GM23338 (cell line): ENCODE results near the gene NAA15. TPM values are rescaled to one million over a fixed set of nuclear protein-coding genes. Genes with fewer than 3 reads are reported as not detected.

Source experiments
- ATAC-seq: fragments of 200-7000 bp; cut with Tn5 transposase; 3 replicates; pipeline ENCODE4 v1.9.1; 2020
- DNase-seq: peaks from one replicate; pipeline ENCODE4 v3.0.0-alpha.2; 2015; ENCODE audit warnings: low spot score
- H2AFZ ChIP-seq: fragments of 200-600 bp; sonication (generic); 2 replicates; pipeline ENCODE4 v1.8.0; 2016; ENCODE audit warnings: antibody characterized with exemption, mild to moderate bottlenecking, moderate library complexity
- H3F3A ChIP-seq: fragments of 200-600 bp; sonication (generic); replicated peaks from 2 replicates; pipeline ENCODE4 v1.8.0; 2017; ENCODE audit warnings: antibody characterized with exemption, mixed run types, low read depth
- H3K27ac ChIP-seq: fragments of 200-600 bp; sonication (generic); 2 replicates; pipeline ENCODE4 v1.6.1; 2016; ENCODE audit warnings: low read depth
- H3K27me3 ChIP-seq: fragments of 200-600 bp; sonication (generic); 2 replicates; pipeline ENCODE4 v1.8.0; 2016; ENCODE audit warnings: mild to moderate bottlenecking, mixed run types, moderate library complexity; ENCODE audit not compliant: insufficient read depth
- H3K36me3 ChIP-seq: fragments of 200-600 bp; sonication (generic); 2 replicates; pipeline ENCODE4 v1.8.0; 2016; ENCODE audit warnings: mild to moderate bottlenecking; ENCODE audit not compliant: insufficient read depth
- H3K4me1 ChIP-seq: fragments of 200-600 bp; sonication (generic); 2 replicates; pipeline ENCODE4 v1.8.0; 2016; ENCODE audit warnings: mild to moderate bottlenecking, moderate library complexity; ENCODE audit not compliant: insufficient read depth
- H3K4me2 ChIP-seq: fragments of 200-600 bp; sonication (generic); 2 replicates; pipeline ENCODE4 v1.7.1; 2017; ENCODE audit warnings: mixed run types
- H3K4me3 ChIP-seq: fragments of 200-600 bp; sonication (generic); 2 replicates; pipeline ENCODE4 v1.6.1; 2016; ENCODE audit warnings: mixed run types
- H3K79me2 ChIP-seq: fragments of 200-600 bp; sonication (generic); replicated peaks from 2 replicates; pipeline ENCODE4 v1.8.0; 2017; ENCODE audit warnings: mild to moderate bottlenecking; ENCODE audit not compliant: insufficient read depth
- H3K9me2 ChIP-seq: fragments of 200-600 bp; sonication (generic); 2 replicates; pipeline ENCODE4 v1.8.0; 2017; ENCODE audit not compliant: insufficient read depth
- H4K20me1 ChIP-seq: fragments of 200-600 bp; sonication (generic); replicated peaks from 2 replicates; pipeline ENCODE4 v1.8.0; 2017; ENCODE audit warnings: mild to moderate bottlenecking; ENCODE audit not compliant: insufficient read depth
- H3K27ac Mint-ChIP-seq: 2 replicates; pipeline ENCODE4 v1.8.0; 2020; ENCODE audit warnings: inconsistent platforms, mild to moderate bottlenecking, moderate library complexity, mixed read lengths
- H3K27me3 Mint-ChIP-seq: 3 replicates; pipeline ENCODE4 v1.8.0; 2022; ENCODE audit warnings: low read depth, mild to moderate bottlenecking, moderate library complexity, mixed read lengths, inconsistent platforms; ENCODE audit not compliant: insufficient read depth, poor library complexity
- H3K36me3 Mint-ChIP-seq: 3 replicates; pipeline ENCODE4 v1.8.0; 2021; ENCODE audit warnings: low read depth, mild to moderate bottlenecking, inconsistent platforms, moderate library complexity, mixed read lengths
- H3K4me1 Mint-ChIP-seq: 3 replicates; pipeline ENCODE4 v1.8.0; 2020; ENCODE audit warnings: mild to moderate bottlenecking, inconsistent platforms, mixed read lengths
- H3K4me3 Mint-ChIP-seq: 3 replicates; pipeline ENCODE4 v1.8.0; 2021; ENCODE audit warnings: moderate library complexity, mild to moderate bottlenecking, inconsistent platforms, mixed read lengths
- H3K9me3 Mint-ChIP-seq: 3 replicates; pipeline ENCODE4 v1.8.0; 2020; ENCODE audit warnings: moderate library complexity, mild to moderate bottlenecking, inconsistent platforms, mixed read lengths
- CREB1 ChIP-seq: fragments of 250-450 bp; sonication (Bioruptor Pico); IDR thresholded peaks from 2 replicates; pipeline ENCODE4 v1.5.0; 2020; ENCODE audit warnings: low read depth, mild to moderate bottlenecking, moderate library complexity
- EZH2 ChIP-seq: fragments of 200-600 bp; sonication (generic); IDR thresholded peaks from one replicate; pipeline ENCODE4 v1.8.0; 2017; ENCODE audit warnings: antibody characterized with exemption, mild to moderate bottlenecking, low read depth; ENCODE audit not compliant: unreplicated experiment
- EZH2phosphoT487 ChIP-seq: fragments of 200-600 bp; sonication (generic); IDR thresholded peaks from one replicate; pipeline ENCODE4 v1.8.1; 2018; ENCODE audit warnings: antibody characterized with exemption; ENCODE audit not compliant: unreplicated experiment
- JUNB ChIP-seq: IDR thresholded peaks from one replicate; pipeline ENCODE4 v1.6.1; 2016; ENCODE audit warnings: antibody characterized with exemption; ENCODE audit not compliant: unreplicated experiment
- NANOG ChIP-seq: IDR thresholded peaks from 2 replicates; pipeline ENCODE4 v1.6.1; 2016; ENCODE audit warnings: antibody characterized with exemption, borderline replicate concordance
- POLR2AphosphoS5 ChIP-seq: IDR thresholded peaks from 2 replicates; pipeline ENCODE4 v1.6.1; 2016; ENCODE audit warnings: antibody characterized with exemption, low read depth
- STAT1 ChIP-seq: IDR thresholded peaks from one replicate; pipeline ENCODE4 v1.6.1; 2016; ENCODE audit warnings: antibody characterized with exemption; ENCODE audit not compliant: unreplicated experiment
- ZNF114 ChIP-seq: fragments of 250-450 bp; sonication (Bioruptor Pico); IDR thresholded peaks from 2 replicates; pipeline ENCODE4 v1.5.0; 2020; ENCODE audit warnings: mild to moderate bottlenecking, moderate library complexity
- ZNF331 ChIP-seq: fragments of 250-450 bp; sonication (Bioruptor Pico); IDR thresholded peaks from 2 replicates; pipeline ENCODE4 v1.5.0; 2020; ENCODE audit warnings: low read depth, mild to moderate bottlenecking, moderate library complexity
- polyA plus RNA-seq: library from polyadenylated mRNA; unstranded; fragments of >200 nt; fragmentation: Nextera tagmentation; extraction: Ambion mirVana; gene quantifications from 2 replicates; pipeline ENCODE4 v1.2.1, GENCODE V29; 2016
- total RNA-seq: library from RNA; depleted of rRNA; stranded (reverse); fragments of >200 nt; shearing (Covaris generic); gene quantifications from 2 replicates; pipeline ENCODE4 v1.2.3, GENCODE V29; 2014
- TF ChIP-seq, protein P1 (sequence below): fragments of 250-450 bp; sonication (Bioruptor Pico); IDR thresholded peaks from 2 replicates; pipeline ENCODE4 v1.5.0; 2020; ENCODE audit warnings: mild to moderate bottlenecking, moderate library complexity
- TF ChIP-seq, protein P2 (sequence below): IDR thresholded peaks from one replicate; pipeline ENCODE4 v1.6.1; 2018; ENCODE audit warnings: antibody characterized with exemption; ENCODE audit not compliant: unreplicated experiment
- TF ChIP-seq, protein P3 (sequence below): IDR thresholded peaks from 2 replicates; pipeline ENCODE4 v1.6.1; 2016; ENCODE audit warnings: antibody characterized with exemption
- TF ChIP-seq, protein P4 (sequence below), 2 experiments: fragments of 200-600 bp in 1 of 2; sonication (generic) in 1 of 2; conservative IDR thresholded peaks; 2 replicates each; pipeline versions ENCODE4 v1.5.1 to v1.6.1; 2016 to 2017; ENCODE audit warnings: antibody characterized with exemption in 2 of 2, low read depth in 2 of 2, mild to moderate bottlenecking in 2 of 2, moderate library complexity in 1 of 2

Gene NAA15
- total and polyA plus RNA-seq, 2 experiments from 2014 or later, result 80.1 to 101 TPM

DNA sequence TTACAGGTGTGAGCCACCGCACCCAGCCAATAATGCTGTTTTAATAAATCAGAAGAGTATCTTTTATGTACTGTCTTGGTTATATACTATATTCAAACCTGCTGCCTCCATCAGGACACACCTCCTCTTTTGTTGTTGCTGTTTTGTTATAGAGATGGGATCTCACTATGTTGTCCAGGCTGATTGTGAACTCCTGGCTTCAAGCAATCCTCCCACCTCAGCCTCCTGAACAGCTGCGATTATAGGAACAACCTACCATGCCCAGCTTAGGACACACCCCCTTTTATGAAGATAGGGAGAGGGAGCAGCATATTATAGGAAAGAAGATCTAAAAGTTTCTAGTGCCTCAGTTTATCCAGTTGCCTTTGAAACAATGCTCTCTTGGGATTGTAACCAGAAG lies 90.4 kb downstream of the NAA15 start:
- Histone ChIP-seq H3K79me2 (no peaks in the 10 kb centered on the region), H3F3A (no peaks in the 10 kb centered on the region), H3K27me3 (no peaks in the 10 kb centered on the region), H3K36me3 (peaks cover 24% of the 10 kb centered on the region; the same call in 1 of the 2 replicates), H3K27ac (no peak overlapping the region), H4K20me1 (no peaks in the 10 kb centered on the region), H3K9me2 (no peaks in the 10 kb centered on the region), H3K4me1 (no peaks in the 10 kb centered on the region), H2AFZ (no peak overlapping the region), H3K4me3 (no peak overlapping the region), H3K4me2 (no peak overlapping the region)
- no peak overlapping the region for H3K27ac Mint-ChIP-seq
- ATAC-seq (no peak), DNase-seq (no peak)
- TF ChIP-seq, protein P1, sequence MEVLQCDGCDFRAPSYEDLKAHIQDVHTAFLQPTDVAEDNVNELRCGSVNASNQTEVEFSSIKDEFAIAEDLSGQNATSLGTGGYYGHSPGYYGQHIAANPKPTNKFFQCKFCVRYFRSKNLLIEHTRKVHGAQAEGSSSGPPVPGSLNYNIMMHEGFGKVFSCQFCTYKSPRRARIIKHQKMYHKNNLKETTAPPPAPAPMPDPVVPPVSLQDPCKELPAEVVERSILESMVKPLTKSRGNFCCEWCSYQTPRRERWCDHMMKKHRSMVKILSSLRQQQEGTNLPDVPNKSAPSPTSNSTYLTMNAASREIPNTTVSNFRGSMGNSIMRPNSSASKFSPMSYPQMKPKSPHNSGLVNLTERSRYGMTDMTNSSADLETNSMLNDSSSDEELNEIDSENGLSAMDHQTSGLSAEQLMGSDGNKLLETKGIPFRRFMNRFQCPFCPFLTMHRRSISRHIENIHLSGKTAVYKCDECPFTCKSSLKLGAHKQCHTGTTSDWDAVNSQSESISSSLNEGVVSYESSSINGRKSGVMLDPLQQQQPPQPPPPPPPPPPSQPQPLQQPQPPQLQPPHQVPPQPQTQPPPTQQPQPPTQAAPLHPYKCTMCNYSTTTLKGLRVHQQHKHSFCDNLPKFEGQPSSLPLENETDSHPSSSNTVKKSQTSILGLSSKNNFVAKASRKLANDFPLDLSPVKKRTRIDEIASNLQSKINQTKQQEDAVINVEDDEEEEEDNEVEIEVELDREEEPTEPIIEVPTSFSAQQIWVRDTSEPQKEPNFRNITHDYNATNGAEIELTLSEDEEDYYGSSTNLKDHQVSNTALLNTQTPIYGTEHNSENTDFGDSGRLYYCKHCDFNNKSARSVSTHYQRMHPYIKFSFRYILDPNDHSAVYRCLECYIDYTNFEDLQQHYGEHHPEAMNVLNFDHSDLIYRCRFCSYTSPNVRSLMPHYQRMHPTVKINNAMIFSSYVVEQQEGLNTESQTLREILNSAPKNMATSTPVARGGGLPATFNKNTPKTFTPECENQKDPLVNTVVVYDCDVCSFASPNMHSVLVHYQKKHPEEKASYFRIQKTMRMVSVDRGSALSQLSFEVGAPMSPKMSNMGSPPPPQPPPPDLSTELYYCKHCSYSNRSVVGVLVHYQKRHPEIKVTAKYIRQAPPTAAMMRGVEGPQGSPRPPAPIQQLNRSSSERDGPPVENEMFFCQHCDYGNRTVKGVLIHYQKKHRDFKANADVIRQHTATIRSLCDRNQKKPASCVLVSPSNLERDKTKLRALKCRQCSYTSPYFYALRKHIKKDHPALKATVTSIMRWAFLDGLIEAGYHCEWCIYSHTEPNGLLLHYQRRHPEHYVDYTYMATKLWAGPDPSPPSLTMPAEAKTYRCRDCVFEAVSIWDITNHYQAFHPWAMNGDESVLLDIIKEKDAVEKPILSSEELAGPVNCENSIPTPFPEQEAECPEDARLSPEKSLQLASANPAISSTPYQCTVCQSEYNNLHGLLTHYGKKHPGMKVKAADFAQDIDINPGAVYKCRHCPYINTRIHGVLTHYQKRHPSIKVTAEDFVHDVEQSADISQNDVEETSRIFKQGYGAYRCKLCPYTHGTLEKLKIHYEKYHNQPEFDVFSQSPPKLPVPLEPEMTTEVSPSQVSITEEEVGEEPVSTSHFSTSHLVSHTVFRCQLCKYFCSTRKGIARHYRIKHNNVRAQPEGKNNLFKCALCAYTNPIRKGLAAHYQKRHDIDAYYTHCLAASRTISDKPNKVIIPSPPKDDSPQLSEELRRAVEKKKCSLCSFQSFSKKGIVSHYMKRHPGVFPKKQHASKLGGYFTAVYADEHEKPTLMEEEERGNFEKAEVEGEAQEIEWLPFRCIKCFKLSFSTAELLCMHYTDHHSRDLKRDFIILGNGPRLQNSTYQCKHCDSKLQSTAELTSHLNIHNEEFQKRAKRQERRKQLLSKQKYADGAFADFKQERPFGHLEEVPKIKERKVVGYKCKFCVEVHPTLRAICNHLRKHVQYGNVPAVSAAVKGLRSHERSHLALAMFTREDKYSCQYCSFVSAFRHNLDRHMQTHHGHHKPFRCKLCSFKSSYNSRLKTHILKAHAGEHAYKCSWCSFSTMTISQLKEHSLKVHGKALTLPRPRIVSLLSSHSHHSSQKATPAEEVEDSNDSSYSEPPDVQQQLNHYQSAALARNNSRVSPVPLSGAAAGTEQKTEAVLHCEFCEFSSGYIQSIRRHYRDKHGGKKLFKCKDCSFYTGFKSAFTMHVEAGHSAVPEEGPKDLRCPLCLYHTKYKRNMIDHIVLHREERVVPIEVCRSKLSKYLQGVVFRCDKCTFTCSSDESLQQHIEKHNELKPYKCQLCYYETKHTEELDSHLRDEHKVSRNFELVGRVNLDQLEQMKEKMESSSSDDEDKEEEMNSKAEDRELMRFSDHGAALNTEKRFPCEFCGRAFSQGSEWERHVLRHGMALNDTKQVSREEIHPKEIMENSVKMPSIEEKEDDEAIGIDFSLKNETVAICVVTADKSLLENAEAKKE, result no peak
- TF ChIP-seq JUNB, result no peak
- no peak for TF ChIP-seq ZNF331 (CRISPR knock-in tag)
- TF ChIP-seq POLR2AphosphoS5, result no peak
- no peak for TF ChIP-seq EZH2
- no peak for TF ChIP-seq ZNF114 (CRISPR knock-in tag)
- no peak for TF ChIP-seq STAT1
- TF ChIP-seq, protein P2, sequence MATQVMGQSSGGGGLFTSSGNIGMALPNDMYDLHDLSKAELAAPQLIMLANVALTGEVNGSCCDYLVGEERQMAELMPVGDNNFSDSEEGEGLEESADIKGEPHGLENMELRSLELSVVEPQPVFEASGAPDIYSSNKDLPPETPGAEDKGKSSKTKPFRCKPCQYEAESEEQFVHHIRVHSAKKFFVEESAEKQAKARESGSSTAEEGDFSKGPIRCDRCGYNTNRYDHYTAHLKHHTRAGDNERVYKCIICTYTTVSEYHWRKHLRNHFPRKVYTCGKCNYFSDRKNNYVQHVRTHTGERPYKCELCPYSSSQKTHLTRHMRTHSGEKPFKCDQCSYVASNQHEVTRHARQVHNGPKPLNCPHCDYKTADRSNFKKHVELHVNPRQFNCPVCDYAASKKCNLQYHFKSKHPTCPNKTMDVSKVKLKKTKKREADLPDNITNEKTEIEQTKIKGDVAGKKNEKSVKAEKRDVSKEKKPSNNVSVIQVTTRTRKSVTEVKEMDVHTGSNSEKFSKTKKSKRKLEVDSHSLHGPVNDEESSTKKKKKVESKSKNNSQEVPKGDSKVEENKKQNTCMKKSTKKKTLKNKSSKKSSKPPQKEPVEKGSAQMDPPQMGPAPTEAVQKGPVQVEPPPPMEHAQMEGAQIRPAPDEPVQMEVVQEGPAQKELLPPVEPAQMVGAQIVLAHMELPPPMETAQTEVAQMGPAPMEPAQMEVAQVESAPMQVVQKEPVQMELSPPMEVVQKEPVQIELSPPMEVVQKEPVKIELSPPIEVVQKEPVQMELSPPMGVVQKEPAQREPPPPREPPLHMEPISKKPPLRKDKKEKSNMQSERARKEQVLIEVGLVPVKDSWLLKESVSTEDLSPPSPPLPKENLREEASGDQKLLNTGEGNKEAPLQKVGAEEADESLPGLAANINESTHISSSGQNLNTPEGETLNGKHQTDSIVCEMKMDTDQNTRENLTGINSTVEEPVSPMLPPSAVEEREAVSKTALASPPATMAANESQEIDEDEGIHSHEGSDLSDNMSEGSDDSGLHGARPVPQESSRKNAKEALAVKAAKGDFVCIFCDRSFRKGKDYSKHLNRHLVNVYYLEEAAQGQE, result no peak
- no peak for TF ChIP-seq CREB1 (CRISPR knock-in tag)
- no peak for TF ChIP-seq EZH2phosphoT487
- TF ChIP-seq, protein P3, sequence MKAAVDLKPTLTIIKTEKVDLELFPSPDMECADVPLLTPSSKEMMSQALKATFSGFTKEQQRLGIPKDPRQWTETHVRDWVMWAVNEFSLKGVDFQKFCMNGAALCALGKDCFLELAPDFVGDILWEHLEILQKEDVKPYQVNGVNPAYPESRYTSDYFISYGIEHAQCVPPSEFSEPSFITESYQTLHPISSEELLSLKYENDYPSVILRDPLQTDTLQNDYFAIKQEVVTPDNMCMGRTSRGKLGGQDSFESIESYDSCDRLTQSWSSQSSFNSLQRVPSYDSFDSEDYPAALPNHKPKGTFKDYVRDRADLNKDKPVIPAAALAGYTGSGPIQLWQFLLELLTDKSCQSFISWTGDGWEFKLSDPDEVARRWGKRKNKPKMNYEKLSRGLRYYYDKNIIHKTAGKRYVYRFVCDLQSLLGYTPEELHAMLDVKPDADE, result no peak
- TF ChIP-seq, protein P4, sequence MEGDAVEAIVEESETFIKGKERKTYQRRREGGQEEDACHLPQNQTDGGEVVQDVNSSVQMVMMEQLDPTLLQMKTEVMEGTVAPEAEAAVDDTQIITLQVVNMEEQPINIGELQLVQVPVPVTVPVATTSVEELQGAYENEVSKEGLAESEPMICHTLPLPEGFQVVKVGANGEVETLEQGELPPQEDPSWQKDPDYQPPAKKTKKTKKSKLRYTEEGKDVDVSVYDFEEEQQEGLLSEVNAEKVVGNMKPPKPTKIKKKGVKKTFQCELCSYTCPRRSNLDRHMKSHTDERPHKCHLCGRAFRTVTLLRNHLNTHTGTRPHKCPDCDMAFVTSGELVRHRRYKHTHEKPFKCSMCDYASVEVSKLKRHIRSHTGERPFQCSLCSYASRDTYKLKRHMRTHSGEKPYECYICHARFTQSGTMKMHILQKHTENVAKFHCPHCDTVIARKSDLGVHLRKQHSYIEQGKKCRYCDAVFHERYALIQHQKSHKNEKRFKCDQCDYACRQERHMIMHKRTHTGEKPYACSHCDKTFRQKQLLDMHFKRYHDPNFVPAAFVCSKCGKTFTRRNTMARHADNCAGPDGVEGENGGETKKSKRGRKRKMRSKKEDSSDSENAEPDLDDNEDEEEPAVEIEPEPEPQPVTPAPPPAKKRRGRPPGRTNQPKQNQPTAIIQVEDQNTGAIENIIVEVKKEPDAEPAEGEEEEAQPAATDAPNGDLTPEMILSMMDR (conservative IDR thresholded peaks at IDR 0.05; ENCODE audit: low read depth in 2 of 2), result no peak
- no peak for TF ChIP-seq NANOG
- no peaks in the 10 kb centered on the region for H3K4me1 Mint-ChIP-seq
- peaks cover 2% of the 10 kb centered on the region for H3K27me3 Mint-ChIP-seq
- H3K9me3 Mint-ChIP-seq, result no peaks in the 10 kb centered on the region
- H3K4me3 Mint-ChIP-seq, result no peak overlapping the region
- H3K36me3 Mint-ChIP-seq, result peaks cover 42% of the 10 kb centered on the region; the same call in 2 of the 3 replicates
